Activated T-helper 1 cell treated with Interleukin-2 at 50 U/mL for 16 hours (primary cell): ENCODE measurements around the gene SUCO.

Experiments
- DNase-seq: peaks from one replicate; pipeline ENCODE4 v3.0.0-alpha.2; 2020; ENCODE audit warnings: low read depth

The SUCO gene

DNA sequence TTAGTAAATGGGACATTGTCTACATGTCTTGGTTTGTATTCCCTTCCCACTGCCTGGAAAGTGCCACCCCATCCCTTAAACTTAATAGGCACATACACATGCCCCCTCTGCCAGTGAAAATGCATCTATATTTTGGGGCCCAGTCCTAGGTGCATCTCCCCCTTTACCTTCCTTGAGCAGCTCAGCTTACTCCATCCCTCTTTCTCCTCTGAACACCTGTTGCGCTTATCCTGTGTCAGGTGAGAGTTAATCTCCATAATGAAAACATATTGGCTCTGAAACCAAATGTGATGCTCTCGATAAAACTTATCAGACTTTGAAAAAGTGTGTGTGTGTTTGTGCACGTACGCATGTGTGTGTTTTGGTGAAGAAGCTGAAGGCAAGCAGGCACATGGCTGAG lies 15.4 kb upstream of the SUCO start:
- DNase-seq: no peak

GRCh38 chr1:172529304-172529703 lies 3.6 kb upstream of the SUCO start:
- DNase-seq: no peak

GRCh38 chr1:172530000-172530399 lies 3.0 kb upstream of the SUCO start:
- DNase-seq: no peak

DNA sequence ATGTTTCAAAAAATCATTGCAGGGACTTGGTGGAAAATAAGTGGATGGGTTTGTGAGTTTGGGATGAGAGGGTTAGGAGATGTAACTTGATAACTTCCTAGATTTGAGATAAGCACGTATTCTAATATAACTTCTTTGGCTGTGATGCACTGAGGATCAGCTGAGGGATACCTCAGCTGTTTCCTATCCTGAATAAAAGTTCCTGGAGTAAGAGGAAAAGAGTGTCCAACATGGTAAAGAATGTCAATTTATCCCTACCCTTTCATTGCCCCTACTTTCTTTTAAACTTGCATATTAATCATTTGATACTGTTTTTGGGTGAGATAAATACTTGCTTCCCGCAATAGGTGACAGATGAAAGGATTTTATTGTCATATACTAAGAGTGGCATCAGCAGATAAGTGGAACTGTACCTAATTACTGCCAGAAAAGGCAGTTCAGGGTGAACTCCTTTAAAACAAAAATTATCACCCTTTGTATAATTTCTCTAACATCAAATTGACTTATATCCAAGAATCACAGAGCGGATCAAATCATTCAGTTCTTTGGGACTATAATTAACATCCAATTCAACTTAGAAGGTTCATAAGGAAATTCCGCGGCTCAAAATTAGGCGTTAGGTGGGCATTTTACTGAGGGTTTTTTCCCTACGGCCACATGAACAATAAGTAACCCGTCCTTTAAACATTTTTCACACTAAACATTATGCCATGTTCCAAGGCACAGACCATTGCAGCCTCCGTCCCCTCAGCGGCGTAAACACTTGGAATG lies 1.4 kb upstream of the SUCO start:
- no peak for DNase-seq

- DNase-seq: peak; percentile 70
These were observed 709 bp upstream of the SUCO start for GRCh38 chr1:172532183-172532699.

DNA sequence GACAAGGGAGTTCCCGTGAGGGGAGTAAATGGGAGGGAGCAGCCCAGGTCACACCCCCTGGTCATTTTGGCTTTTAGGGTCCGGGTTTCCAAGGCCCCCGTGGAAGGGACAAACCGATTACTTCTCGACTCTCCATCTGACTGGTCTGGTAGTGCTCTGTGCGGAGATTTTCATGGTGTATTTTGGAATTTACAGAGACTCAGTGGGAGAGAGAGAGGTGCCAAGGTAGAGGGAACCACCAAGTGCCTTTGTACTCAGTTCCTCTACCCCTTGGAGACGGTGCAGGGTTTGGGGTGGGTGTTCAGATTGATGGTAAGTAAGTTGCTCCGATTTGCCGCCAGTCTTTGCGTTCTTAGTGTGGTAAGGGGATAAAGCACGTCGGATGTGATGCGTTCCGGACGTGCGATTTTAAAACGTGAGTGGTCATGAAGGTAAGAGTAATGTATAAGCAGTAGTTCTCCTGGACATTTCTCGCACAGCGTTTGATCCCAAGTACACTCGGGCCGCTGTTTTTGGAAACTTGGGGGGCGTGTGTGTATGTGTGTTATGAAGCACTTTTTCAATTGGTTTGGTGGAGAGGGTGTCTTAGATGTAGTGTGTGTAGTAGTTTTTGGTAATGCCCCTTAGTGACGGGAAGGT lies 682 bp downstream of the SUCO start:
- peak; percentile 6 for DNase-seq

GRCh38 chr1:172536256-172536655 lies 3.3 kb downstream of the SUCO start:
- DNase-seq: no peak

DNA sequence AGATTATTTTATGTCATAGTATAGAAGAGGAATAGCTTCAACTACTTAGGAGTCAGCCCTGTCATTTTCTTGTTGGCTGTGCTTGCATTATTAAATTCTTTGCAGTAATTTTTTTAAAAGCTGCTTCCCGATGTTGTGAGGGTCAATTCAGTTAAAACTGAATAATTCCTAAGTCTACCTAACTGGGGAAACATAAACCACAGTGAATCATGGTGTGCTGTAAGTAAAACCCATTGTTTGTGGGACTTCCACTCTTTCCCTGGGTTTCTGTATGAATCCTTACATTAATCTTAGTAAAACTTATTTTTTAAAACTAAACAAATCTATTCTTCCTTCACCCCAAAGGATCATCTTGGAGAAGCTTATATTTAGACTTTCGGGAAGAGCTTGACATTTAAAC lies 4.4 kb downstream of the SUCO start:
- no peak for DNase-seq

GRCh38 chr1:172537827-172538391 lies 5.0 kb downstream of the SUCO start:
- no peak for DNase-seq

DNA sequence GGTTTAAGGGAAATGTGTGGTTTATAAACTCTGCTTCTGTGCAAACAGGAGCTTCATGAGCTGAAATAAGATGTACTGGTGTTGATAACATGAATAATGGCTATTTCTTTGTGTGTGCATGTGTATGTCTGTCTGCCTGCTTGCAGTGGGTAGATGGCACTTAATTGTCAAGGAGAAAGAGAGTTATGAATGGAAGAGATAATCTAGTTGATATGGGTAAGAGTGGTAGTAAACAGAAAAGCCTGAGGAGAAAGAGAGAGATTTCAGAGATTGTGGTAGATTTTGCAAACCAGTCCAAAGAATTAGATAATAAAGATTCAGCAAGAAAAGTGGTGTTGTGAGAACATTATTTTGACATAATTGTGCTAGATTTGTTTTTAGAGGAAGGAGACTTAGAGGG lies 7.7 kb downstream of the SUCO start:
- no peak for DNase-seq

DNA sequence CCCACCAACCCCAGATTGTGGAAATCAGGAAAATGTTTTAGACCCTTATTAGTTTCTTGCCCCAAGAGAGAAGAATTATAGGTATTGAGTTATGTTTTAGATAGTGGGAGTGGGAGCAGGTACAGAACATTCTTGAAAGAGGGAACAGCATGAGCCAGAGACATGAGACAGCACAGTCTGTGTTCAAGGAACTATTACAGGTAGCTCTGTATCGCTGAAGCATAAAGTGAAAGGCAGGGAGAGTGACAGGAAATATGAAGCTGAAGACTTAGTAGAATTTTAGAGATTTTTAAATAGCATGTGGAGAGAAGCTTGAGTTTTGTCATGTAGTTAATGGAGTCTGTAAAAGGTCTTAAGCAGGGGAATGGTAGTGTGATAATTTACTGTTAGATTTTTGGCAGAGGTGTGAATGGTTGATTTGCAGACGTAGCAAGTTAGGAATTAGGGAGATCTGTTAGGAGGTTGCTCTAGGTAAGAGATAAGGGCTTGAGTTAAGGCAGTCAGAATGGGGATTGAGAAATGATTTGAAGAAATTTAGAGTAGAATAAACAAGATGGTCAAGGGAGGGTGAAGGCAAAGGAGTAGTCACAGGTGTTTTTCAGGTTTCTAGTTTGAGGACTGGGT lies 11.6 kb downstream of the SUCO start:
- DNase-seq: no peak

DNA sequence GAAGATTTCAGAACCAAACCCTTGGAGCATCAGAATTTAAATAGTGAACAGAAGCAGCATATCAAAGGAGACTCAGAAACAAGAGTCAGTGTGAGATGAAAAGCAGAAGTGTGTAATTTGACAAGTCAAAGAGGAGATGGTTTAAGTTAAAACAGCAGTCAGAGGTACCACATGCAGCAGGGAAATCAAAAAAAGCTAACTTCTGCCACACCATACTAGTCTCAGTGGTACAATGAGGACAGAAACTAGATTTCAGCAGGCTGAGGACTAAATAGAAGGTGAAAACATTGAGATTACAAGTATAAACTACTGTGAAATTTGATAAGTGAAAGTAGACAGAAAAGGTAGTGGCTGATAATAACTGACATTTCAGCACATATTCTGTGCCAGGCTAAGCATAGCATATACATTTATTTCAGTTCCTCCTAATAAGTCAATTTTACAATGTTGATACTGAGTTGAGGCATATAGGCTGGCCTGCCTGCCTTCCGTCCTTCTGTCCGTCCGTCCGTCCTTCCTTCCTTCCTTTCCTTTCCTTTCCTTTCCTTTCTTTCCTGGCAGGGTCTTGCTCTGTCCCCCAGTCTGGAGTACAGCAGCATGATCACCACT lies 12.6 kb downstream of the SUCO start:
- DNase-seq: no peak

- DNase-seq: no peak
These were observed 14.1 kb downstream of the SUCO start for GRCh38 chr1:172547071-172547470.

DNA sequence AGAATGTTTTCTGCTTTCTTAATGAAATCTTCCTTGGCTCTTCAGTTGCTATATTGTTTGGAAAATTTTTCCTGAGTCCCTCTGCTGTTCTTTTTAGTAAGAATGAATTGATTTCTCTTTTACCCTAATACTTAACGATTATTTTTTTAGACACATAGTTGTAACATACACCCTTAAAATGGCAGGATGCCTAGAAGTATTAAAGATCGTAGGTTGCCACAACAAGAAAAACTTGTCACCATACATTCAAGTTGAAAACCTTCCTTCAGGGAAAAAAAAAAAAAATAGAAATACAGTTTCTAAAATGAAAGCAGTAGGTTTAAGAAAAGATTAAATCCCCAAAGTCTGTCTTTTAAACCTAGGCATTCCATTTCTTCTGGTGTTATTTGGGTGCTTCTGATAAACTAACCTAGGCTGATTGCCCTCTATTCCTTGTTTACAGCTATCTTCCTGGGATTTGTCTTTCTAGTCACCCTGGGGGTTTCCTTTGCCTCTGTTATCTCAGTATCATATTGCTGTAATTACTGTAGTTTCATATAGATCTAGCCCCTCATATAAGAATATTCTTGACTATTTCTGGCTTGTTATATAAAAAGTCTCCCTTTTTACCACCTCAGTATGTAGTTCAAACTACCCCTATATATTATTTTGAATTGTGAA lies 16.8 kb downstream of the SUCO start:
- no peak for DNase-seq

- no peak for DNase-seq
These were observed 18.3 kb downstream of the SUCO start for GRCh38 chr1:172551279-172551678.

- no peak for DNase-seq
These were observed 22.0 kb downstream of the SUCO start for GRCh38 chr1:172554915-172555314.

GRCh38 chr1:172556461-172556860 lies 23.5 kb downstream of the SUCO start:
- no peak for DNase-seq

GRCh38 chr1:172557270-172557669 lies 24.3 kb downstream of the SUCO start:
- DNase-seq: no peak

DNA sequence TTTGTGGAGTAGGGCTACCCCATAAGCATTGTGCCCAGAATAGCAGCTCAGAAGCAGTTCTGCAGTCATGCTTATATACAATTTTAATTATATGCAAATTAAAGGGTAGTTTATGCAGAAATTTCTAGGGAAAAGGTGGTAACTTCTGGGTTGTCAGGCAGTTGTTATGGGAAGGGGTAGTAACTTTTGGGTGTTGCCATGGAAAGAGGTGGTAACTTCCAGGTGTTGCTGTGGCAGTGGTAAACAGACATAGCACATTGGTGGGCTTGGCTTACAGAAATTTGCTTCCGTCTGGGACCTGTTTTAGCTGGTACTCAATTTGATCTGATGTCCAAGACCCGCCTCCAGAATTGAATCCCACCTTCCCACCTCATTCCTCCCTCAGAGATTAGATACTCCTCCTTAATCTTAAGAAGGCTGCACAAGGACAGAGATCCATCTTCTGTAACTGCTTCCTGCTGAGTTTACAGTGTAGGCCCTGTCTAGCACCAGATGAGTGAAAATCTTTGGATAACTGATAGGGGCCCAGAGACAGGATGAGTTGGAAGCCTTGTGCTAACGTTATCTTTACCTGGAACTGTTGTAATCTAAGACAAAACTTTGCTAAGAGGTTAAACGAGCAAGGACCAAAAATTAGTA lies 26.7 kb downstream of the SUCO start:
- no peak for DNase-seq

- DNase-seq: no peak
These were observed 28.3 kb downstream of the SUCO start for GRCh38 chr1:172561252-172561651.
